DND-41 (cell line): ENCODE results near the gene OTOF.

Experiments used
- ATAC-seq: fragments of 200-7000 bp; cut with Tn5 transposase; 3 replicates; pipeline ENCODE4 v1.9.1; 2021; ENCODE audit warnings: low read depth; ENCODE audit not compliant: insufficient read depth
- DNase-seq: peaks from one replicate; pipeline ENCODE4 v3.0.0-alpha.2; 2020
- H2AFZ ChIP-seq: 2 replicates; pipeline ENCODE4 v1.6.0; 2012; ENCODE audit warnings: low read depth, low read length
- H3K27ac ChIP-seq: 2 replicates; pipeline ENCODE4 v1.5.1; 2012; ENCODE audit warnings: low read length, inconsistent platforms
- H3K27me3 ChIP-seq: fragments of 200-600 bp; sonication (generic); 2 replicates; pipeline ENCODE4 v1.6.0; 2012; ENCODE audit warnings: low read length, mild to moderate bottlenecking, inconsistent platforms; ENCODE audit not compliant: insufficient read depth, poor library complexity
- H3K36me3 ChIP-seq: 2 replicates; pipeline ENCODE4 v1.5.1; 2012; ENCODE audit warnings: low read length, inconsistent platforms; ENCODE audit not compliant: insufficient read depth
- H3K4me1 ChIP-seq: 2 replicates; pipeline ENCODE4 v1.5.1; 2012; ENCODE audit warnings: mild to moderate bottlenecking, low read length; ENCODE audit not compliant: insufficient read depth
- H3K4me2 ChIP-seq: 2 replicates; pipeline ENCODE4 v1.6.0; 2012; ENCODE audit warnings: mild to moderate bottlenecking, moderate library complexity, low read length, inconsistent platforms; ENCODE audit not compliant: insufficient read depth
- H3K4me3 ChIP-seq, 2 experiments: fragments of 200-600 bp in 1 of 2; shearing (Covaris generic) in 1 of 2; 2 replicates each; pipeline ENCODE4 v1.5.1; 2012 to 2016; ENCODE audit warnings: inconsistent platforms in 2 of 2, low read length in 2 of 2, mild to moderate bottlenecking in 2 of 2, low read depth in 1 of 2, moderate library complexity in 1 of 2
- H3K79me2 ChIP-seq: 2 replicates; pipeline ENCODE4 v1.6.0; 2012; ENCODE audit warnings: low read length, inconsistent platforms; ENCODE audit not compliant: insufficient read depth
- H3K9ac ChIP-seq: 2 replicates; pipeline ENCODE4 v1.6.0; 2012; ENCODE audit warnings: low read depth, mild to moderate bottlenecking, inconsistent platforms, low read length, moderate library complexity
- H3K9me3 ChIP-seq: 2 replicates; pipeline ENCODE4 v1.5.1; 2012; ENCODE audit warnings: low read length, moderate library complexity, mild to moderate bottlenecking, inconsistent platforms; ENCODE audit not compliant: insufficient read depth, severe bottlenecking
- H4K20me1 ChIP-seq: 2 replicates; pipeline ENCODE4 v1.6.0; 2012; ENCODE audit warnings: low read length; ENCODE audit not compliant: insufficient read depth
- CTCF ChIP-seq: IDR thresholded peaks from 2 replicates; pipeline ENCODE4 v1.5.1; 2012; ENCODE audit warnings: borderline replicate concordance, low read length, moderate library complexity, mild to moderate bottlenecking; ENCODE audit not compliant: poor library complexity, severe bottlenecking; ENCODE audit errors: extremely low read depth
- EZH2 ChIP-seq: IDR thresholded peaks from 3 replicates; pipeline ENCODE4 v1.6.1; 2012; ENCODE audit warnings: borderline replicate concordance, low read depth, mild to moderate bottlenecking, moderate library complexity, low read length, inconsistent platforms; ENCODE audit not compliant: severe bottlenecking

The OTOF gene

DNA sequence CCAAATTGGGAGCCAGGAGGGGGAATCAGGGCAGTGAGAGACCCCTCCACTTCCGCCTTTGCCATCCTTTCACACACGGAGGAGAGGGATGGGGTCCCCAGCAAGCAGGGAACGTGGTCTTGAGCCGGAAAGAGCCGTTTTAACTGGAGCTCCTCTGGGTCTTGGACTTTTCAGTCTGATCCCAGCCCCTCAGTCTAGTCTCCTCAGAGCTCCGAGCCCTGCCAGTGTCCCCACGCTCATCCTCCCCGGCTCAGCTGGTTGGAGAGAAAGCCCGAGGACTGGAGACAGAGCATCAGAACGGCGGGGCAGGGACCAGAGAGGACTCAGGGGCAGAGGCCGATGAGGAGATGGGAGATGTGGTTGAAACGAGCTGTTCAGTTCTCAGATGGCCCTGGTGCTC lies 26.1 kb upstream of the OTOF start:
- no peak for TF ChIP-seq CTCF
- no peak for TF ChIP-seq EZH2
- Histone ChIP-seq H3K4me3 (no peak overlapping the region), H3K27ac (no peak overlapping the region), H3K4me2 (no peak overlapping the region), H2AFZ (no peak overlapping the region), H3K27me3 (peaks cover 19% of the 10 kb centered on the region), H3K4me1 (no peaks in the 10 kb centered on the region), H3K36me3 (no peaks in the 10 kb centered on the region), H3K79me2 (no peaks in the 10 kb centered on the region), H4K20me1 (no peaks in the 10 kb centered on the region), H3K9ac (no peak overlapping the region), H3K9me3 (no peaks in the 10 kb centered on the region)
- DNase-seq: no peak
- ATAC-seq: no peak

GRCh38 chr2:26503231-26503880 lies 25.4 kb upstream of the OTOF start:
- H4K20me1 ChIP-seq: no peaks in the 10 kb centered on the region
- H3K27ac ChIP-seq: no peak overlapping the region
- H3K36me3 ChIP-seq: no peaks in the 10 kb centered on the region
- peaks cover 22% of the 10 kb centered on the region for H3K27me3 ChIP-seq
- TF ChIP-seq EZH2 (no peak), CTCF (no peak)
- no peak overlapping the region for H2AFZ ChIP-seq
- no peaks in the 10 kb centered on the region for H3K79me2 ChIP-seq
- H3K9ac ChIP-seq: no peak overlapping the region
- H3K4me2 ChIP-seq: no peak overlapping the region
- no peak overlapping the region for H3K4me3 ChIP-seq
- no peak for DNase-seq
- no peaks in the 10 kb centered on the region for H3K9me3 ChIP-seq
- H3K4me1 ChIP-seq: no peaks in the 10 kb centered on the region
- ATAC-seq: no peak

- no peak for DNase-seq
- TF ChIP-seq EZH2: no peak
- Histone ChIP-seq H3K9me3 (no peaks in the 10 kb centered on the region), H2AFZ (no peak overlapping the region), H3K4me2 (no peak overlapping the region), H3K27ac (no peak overlapping the region), H4K20me1 (no peaks in the 10 kb centered on the region), H3K9ac (no peak overlapping the region), H3K4me3 (no peak overlapping the region), H3K4me1 (no peaks in the 10 kb centered on the region), H3K79me2 (no peaks in the 10 kb centered on the region), H3K27me3 (peaks cover 22% of the 10 kb centered on the region), H3K36me3 (no peaks in the 10 kb centered on the region)
- ATAC-seq: no peak
Observed at GRCh38 chr2:26500406-26500805, 22.5 kb upstream of the OTOF start.

GRCh38 chr2:26495705-26496297 lies 17.9 kb upstream of the OTOF start:
- Histone ChIP-seq H3K79me2 (no peaks in the 10 kb centered on the region), H3K9ac (no peak overlapping the region), H3K36me3 (no peaks in the 10 kb centered on the region), H3K4me1 (no peaks in the 10 kb centered on the region), H3K4me2 (no peak overlapping the region), H3K9me3 (no peaks in the 10 kb centered on the region), H3K4me3 (no peak overlapping the region), H4K20me1 (no peaks in the 10 kb centered on the region), H3K27me3 (peaks cover 11% of the 10 kb centered on the region), H3K27ac (no peak overlapping the region), H2AFZ (no peak overlapping the region)
- no peak for ATAC-seq
- TF ChIP-seq CTCF (no peak), EZH2 (no peak)
- DNase-seq: no peak
